RCC 7860 (cell line): ENCODE data around the gene PHF21A.
"Not testable (repeated sequence)": the region's sequence is repeated elsewhere in the genome, so short reads cannot be mapped to it uniquely, and the experiment has no call there.

Experiments used
- DNase-seq: peaks from one replicate; pipeline ENCODE4 v3.0.0-alpha.2; 2015; ENCODE audit warnings: low spot score
- FAIRE-seq: peaks from 2 replicates; lab custom pipeline; 2012; peaks lifted over from hg19 to GRCh38; lab: Jason Lieb, UNC

PHF21A gene

DNA sequence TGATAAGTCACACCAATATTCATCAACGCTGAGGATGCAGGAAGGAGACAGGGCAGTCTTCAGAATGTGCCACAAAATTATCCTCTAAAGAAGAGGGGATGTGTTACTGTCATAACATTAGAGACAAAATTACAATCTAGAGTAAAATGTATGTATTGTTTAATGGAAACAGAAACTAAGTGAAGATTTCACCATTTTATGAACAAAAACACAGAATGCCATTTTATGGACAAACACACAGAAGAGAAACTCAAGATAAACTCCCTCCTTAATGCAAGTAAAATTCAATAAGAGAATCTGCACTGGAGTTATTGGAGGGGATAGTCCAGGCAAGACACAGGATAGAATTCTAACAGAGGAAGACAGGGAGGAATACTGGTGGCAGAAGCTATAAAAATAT lies 136.0 kb downstream of the PHF21A start:
- DNase-seq (no peak), FAIRE-seq (no peak)

DNA sequence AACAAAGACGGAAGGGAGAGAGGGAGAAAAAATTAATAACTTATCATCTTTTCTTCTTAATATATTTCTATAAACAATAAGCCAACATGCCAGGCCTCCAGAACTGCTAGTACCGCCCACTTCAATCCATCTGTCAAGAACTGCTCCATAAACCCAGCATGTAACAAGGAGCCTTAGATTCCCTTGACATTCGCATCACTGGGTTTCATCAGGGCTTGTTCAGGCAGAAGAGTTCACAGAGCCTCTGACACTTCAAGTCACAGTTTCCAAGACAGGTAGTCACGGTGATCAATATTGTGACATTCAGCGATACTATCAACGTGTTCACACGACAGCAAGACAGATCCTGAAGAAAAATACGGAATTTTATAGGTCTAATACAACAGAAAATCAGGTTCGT lies 137.1 kb downstream of the PHF21A start:
- no peak for FAIRE-seq
- DNase-seq = no peak

GRCh38 chr11:45983471-45983845 lies 137.8 kb downstream of the PHF21A start:
- no peak for FAIRE-seq
- DNase-seq = no peak

- no peak for FAIRE-seq
Measured at GRCh38 chr11:45982656-45983470, 138.4 kb downstream of the PHF21A start.

GRCh38 chr11:45981826-45982225 lies 139.4 kb downstream of the PHF21A start:
- FAIRE-seq, DNase-seq: not testable (repeated sequence)

More at GRCh38 chr11:45982656-45983470, 138.4 kb downstream of the PHF21A start:
- DNase-seq = peak; percentile 18

GRCh38 chr11:45974806-45975205 lies 146.4 kb downstream of the PHF21A start:
- DNase-seq = no peak
- FAIRE-seq = no peak

- DNase-seq (no peak), FAIRE-seq (no peak)
Measured at GRCh38 chr11:45973601-45974000, 147.7 kb downstream of the PHF21A start.

DNA sequence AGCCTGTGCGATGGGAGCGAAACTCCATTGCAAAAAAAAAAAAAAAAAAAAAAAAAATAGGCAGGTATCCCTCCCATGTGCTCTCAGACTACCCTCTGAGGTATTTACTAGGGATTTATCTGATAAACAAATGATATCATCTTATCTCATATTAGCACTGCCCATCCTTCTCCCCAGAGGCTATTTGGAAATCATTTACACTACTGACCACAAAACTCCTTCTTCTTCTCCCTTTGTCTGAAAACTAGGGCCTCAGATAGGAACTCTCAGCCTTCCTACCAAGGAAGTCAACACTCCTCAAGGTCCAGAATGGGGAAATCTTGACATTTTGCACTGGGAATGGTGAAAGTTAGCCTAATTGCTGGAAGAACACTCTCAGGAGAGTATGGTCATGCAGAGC lies 152.4 kb downstream of the PHF21A start:
- no peak for FAIRE-seq

DNA sequence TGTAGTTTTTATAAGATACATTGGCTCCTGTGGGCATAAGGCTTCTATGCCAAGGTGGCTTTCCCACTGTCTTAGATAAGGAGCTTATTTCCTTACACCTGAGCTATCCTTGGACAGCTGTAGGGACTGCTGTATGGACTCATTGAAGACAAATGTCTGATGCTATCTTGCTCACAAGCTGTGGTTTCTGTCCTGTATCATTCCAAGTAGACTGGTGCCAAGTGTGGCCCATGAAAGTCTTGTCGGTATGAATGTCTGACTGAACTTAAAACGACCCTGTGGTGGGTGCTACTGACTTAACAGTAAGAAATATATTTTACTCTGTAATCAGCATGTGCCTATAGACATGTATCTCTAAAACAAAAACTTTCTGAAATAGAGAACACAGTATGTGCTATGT lies 153.7 kb downstream of the PHF21A start:
- DNase-seq (no peak), FAIRE-seq (no peak)

More for the DNA sequence above, 152.4 kb downstream of the PHF21A start:
- DNase-seq = no peak

GRCh38 chr11:45964911-45965389 lies 156.3 kb downstream of the PHF21A start:
- DNase-seq (peak; percentile 53), FAIRE-seq (peak; percentile 52)

DNA sequence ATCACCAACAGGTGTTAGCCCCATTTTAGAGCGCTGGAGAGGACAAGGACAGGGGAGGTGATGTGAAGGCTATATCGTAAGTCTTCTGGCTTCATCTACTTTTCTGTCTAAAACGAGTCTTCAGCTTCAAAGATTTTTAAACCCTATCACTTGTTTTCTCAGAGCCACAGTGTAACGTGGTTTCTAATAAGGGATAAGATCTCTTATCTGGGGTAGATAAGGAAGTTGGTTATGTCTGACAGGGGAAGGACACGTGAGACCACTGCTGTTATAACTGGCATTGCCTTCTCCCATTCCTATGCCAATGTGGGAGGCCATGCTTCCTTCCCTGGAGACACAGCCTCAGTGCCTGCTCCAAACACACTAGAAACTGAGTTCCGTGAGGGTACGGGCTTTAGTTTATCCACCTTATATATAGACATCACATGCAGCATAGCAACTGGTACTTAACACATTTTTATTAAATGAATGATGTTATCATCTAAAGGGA lies 159.5 kb downstream of the PHF21A start:
- DNase-seq (no peak), FAIRE-seq (no peak)

GRCh38 chr11:45960387-45961095 lies 160.7 kb downstream of the PHF21A start:
- FAIRE-seq (no peak), DNase-seq (no peak)

DNA sequence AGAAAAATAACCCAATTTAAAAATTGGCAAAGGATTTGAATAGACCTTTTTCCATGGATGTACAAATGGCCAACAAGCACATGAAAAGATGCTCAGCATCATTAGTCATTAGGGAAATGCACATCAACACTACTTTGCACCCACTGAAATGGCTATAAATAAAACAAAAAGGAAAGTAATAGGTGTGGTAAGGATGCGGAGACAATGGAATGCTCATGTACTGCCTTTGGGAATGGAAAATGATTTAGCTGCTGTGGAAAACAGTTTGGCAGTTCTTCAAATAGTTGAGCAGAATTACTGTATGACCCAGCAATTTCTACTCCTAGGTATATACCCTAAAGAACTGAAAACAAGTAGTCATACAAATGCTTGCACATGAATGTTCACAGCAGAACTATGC lies 161.4 kb downstream of the PHF21A start:
- FAIRE-seq = no peak

DNA sequence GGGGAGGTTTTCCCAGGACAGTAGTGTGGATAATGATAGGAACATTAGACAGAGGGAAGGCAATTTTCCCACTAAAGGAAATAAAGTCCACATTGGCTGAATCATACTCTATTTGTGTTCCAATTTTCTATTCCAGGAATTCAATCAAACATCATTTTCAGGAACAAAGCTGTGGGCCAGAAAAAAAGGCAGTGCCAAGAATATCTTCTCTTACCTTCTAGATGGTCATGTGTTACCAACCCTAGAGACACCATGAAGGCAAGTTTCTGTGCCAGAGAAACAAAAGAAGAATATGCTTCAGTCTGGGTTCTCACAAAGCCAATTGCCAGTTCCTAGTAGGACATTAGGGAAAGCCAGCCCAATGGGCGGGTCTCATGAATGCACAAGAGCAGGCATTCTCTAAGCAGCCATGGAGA lies 171.3 kb downstream of the PHF21A start:
- DNase-seq (no peak), FAIRE-seq (no peak)

More for the DNA sequence above, 161.4 kb downstream of the PHF21A start:
- DNase-seq = no peak

DNA sequence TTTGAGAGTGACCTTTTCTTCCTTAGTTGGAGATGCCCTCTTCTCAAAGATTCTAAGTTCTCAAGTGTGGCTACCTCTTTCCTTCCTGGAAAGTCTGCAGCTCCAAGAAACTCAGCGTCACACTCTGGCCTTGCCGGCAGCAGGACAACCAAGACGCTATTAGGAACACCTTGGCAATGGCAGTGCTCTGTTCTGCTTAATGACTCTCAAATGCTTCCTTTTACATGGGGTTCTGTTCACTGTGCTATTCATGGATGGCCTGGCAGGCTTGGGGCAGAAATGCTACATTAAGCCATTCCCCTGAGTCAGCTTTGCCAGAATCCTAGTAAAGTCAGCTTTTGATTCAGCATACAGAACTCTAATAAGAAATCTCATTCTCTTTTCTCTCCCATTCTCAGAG lies 172.9 kb downstream of the PHF21A start:
- FAIRE-seq (no peak), DNase-seq (no peak)

DNA sequence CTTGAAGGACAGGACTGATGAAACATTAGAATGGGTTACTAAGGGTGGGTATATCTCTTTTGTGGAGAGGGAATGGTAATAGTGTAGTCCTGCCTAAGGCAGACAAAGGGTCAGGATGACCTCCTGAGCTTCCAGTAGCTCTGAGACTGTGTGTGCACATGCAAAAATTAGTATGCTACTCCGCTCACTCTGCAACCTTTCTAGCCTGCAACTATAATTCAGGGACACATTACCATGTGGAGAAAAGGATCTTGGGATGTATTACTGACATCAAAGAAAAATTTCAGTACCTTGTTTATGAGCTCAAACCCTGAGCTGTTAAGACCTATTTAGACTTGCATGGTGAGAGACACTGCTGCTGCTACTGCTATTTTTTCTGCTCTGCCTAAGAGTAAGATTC lies 173.4 kb downstream of the PHF21A start:
- no peak for FAIRE-seq

DNA sequence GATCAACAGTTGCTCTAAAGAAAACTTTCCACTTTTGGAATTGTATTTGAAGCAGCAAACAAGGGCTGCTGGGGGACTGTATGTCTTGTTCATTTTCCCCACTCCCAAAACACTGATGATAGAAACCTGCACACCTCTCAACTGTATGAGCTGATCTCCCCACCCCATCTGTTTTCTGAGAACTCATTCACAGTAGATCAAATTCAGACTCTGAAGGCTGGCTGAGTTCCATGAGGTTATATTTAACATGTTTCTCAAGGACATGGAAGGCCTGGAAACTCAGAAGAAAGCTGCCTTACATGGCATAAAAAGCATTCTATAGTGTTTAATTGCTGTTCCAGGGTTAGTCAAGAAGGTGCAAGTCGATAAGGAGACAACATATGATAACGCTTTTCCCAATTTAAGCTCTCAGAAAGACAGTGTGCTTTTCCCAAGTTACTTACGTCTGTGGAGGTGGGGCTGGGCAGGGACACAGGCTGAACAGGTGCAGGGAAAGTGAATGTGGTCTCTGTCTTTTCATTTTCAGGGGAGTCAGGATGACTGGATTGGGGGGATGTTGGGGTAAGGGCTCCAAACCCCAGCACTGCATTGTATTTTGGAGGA lies 175.8 kb downstream of the PHF21A start:
- DNase-seq (no peak), FAIRE-seq (no peak)

More for the DNA sequence above, 173.4 kb downstream of the PHF21A start:
- DNase-seq = no peak

DNA sequence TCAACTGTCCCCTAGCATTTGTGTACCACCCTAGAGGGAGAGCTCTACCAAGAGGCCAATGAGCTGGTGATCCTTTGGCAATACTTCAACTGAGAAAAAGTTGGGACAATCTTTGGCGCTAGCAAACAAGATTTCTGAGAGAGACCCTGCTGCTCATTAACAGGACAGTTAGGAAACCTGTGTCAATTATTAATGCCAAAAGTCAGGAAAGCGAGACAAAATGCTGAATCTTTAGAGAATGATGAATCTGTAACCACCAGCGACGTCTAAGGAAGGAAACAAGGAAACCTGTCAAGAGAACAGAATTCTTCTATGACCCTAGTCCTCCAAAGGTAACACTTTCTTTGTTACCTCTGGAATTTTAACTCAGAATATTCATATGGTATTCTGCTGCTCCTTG lies 178.9 kb downstream of the PHF21A start:
- peak; percentile 44 for FAIRE-seq

DNA sequence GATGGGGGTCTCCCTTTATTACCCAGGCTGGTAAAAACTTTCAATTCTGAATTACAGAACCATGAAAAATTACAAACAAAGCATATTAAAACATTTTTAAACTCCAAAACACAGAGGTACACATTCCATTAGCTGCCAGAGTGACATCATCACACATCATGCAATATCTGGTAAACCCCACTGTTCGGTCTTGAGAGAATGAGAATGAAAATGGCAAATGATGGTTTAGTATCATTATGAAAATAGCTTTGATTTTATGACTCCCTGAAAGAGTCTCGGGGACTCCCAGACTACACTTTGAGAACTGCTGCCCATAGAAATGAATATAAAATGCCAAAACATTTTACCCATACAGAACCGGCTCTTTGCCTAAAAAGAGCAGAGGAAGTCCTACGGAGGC lies 180.0 kb downstream of the PHF21A start:
- no peak for FAIRE-seq

More for the DNA sequence above, 178.9 kb downstream of the PHF21A start:
- DNase-seq = no peak

DNA sequence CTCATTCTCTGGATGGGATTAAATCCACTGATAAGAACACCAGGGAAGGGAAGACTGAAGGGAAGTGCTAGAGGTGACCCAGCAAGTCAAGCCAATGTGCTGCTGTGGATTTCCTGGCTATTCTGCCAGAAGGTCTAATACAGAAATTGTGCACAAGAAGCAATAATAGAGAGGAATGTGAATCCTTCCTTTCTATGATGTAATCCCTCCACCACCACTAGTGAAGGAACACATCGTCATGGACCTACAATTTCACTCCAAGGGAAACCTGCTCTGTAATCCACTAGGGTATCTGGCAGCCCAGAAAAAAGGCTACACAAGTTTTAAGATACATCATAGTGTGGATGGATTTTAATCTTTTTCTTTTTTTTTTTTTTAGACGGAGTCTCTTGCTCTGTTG lies 181.4 kb downstream of the PHF21A start:
- DNase-seq = no peak
- FAIRE-seq = no peak

More for the DNA sequence above, 180.0 kb downstream of the PHF21A start:
- DNase-seq = no peak

DNA sequence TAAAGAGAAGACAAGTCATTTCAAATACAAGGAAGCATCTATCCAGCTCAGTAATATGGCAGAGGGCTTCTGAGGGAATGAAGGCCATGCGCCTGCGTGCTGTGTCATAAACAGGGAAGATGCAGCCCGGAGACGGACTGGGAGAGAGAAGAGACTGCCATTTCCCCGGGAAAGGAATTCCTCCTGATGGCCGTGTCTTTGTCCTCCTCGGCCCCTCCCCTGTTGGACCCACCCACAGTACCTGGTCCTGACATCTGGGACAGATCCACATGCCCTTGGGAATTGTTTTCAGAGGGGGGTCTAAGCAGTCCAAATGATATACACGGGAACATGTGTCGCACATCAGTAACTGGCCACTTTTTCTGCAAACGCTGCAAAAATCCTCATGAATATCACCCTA lies 183.3 kb downstream of the PHF21A start:
- no peak for DNase-seq
- FAIRE-seq = no peak
